Endothelial cell of umbilical vein (primary cell): ENCODE results near the gene HECW1. TPM values are rescaled to one million over a fixed set of nuclear protein-coding genes. Genes with fewer than 3 reads are reported as not detected.

Source experiments
- BruUV-seq: library from RNA; stranded (reverse); fragments of 400-500 nt; replicated peaks from 2 replicates; lab custom pipeline; 2021; lab: Mats Ljungman, UMichigan
- CTCF ChIA-PET: fragments of 300-600, 350-600 bp; sonication (Branson Sonifier 250); formaldehyde crosslinking; loops from one replicate; lab custom pipeline; 2021; ENCODE audit warnings: antibody characterized with exemption, inconsistent platforms; lab: Charles Lee
- POLR2A ChIA-PET: fragments of 300-600, 350-600 bp; sonication (Branson Sonifier 250); formaldehyde crosslinking; loops from one replicate; lab custom pipeline; 2021; ENCODE audit warnings: antibody characterized with exemption, inconsistent platforms; lab: Charles Lee
- DNase-seq: peaks from one replicate; pipeline ENCODE4 v3.0.0-alpha.2; 2011; ENCODE audit warnings: low read depth, low spot score
- FAIRE-seq: peaks from 2 replicates; lab custom pipeline; 2011; peaks lifted over from hg19 to GRCh38; lab: Jason Lieb, UNC
- H2AFZ ChIP-seq: 2 replicates; pipeline ENCODE4 v1.6.0; 2012; ENCODE audit warnings: low read depth, low read length, control low read depth, inconsistent platforms
- H3K27ac ChIP-seq: 2 replicates; pipeline ENCODE4 v1.5.1; 2011; ENCODE audit warnings: low read depth, mild to moderate bottlenecking, control low read depth, low read length, moderate library complexity; ENCODE audit not compliant: insufficient read depth
- H3K27me3 ChIP-seq, 2 experiments: 2 replicates each; pipeline versions ENCODE4 v1.6.0 to v1.6.1; 2011; ENCODE audit warnings: low read length in 2 of 2, mixed read lengths in 1 of 2; ENCODE audit not compliant: control insufficient read depth in 2 of 2, insufficient read depth in 2 of 2
- H3K36me3 ChIP-seq, 2 experiments: 2 replicates in 1 of 2; 3 replicates in 1 of 2; pipeline ENCODE4 v1.5.1; 2011; ENCODE audit warnings: low read length in 2 of 2, mild to moderate bottlenecking in 1 of 2, moderate library complexity in 1 of 2; ENCODE audit not compliant: control insufficient read depth in 2 of 2, insufficient read depth in 2 of 2; ENCODE audit errors: extremely low read depth in 1 of 2
- H3K4me1 ChIP-seq: 3 replicates; pipeline ENCODE4 v1.5.1; 2011; ENCODE audit warnings: mild to moderate bottlenecking, low read length; ENCODE audit not compliant: control insufficient read depth, insufficient read depth; ENCODE audit errors: extremely low read depth
- H3K4me2 ChIP-seq: 2 replicates; pipeline ENCODE4 v1.6.1; 2011; ENCODE audit warnings: low read length, control low read depth, mixed read lengths; ENCODE audit not compliant: insufficient read depth
- H3K4me3 ChIP-seq, 3 experiments: fragments of 200-600 bp in 1 of 3; sonication (generic), shearing (Covaris generic) in 1 of 3; replicated peaks in 1 of 3; 2 replicates each; pipeline ENCODE4 v1.5.1; 2011 to 2016; ENCODE audit warnings: control low read depth in 3 of 3, low read length in 3 of 3, mild to moderate bottlenecking in 2 of 3, inconsistent platforms in 1 of 3, low read depth in 1 of 3, moderate library complexity in 1 of 3; ENCODE audit not compliant: insufficient read depth in 1 of 3
- H3K79me2 ChIP-seq: 2 replicates; pipeline ENCODE4 v1.6.0; 2012; ENCODE audit warnings: low read length, inconsistent platforms; ENCODE audit not compliant: control insufficient read depth, insufficient read depth
- H3K9ac ChIP-seq: replicated peaks from 2 replicates; pipeline ENCODE3; 2011; ENCODE audit warnings: low read length, control low read depth; ENCODE audit not compliant: insufficient read depth; ENCODE audit errors: extremely low read depth
- H3K9me1 ChIP-seq: replicated peaks from 3 replicates; pipeline ENCODE4 v1.6.0; 2011; ENCODE audit warnings: mild to moderate bottlenecking, low read length; ENCODE audit not compliant: control insufficient read depth, insufficient read depth; ENCODE audit errors: extremely low read depth
- H3K9me3 ChIP-seq: replicated peaks from 2 replicates; pipeline ENCODE4 v1.5.1; 2012; ENCODE audit warnings: low read length, inconsistent platforms; ENCODE audit not compliant: control insufficient read depth, insufficient read depth
- H4K20me1 ChIP-seq: replicated peaks from 2 replicates; pipeline ENCODE3; 2011; ENCODE audit warnings: mild to moderate bottlenecking, low read length; ENCODE audit not compliant: control insufficient read depth, insufficient read depth; ENCODE audit errors: extremely low read depth
- CTCF ChIP-seq, 2 donors: IDR thresholded peaks; 1 replicate in 1 of 2; 2 replicates in 1 of 2; pipeline ENCODE4 v1.5.1; 2011; ENCODE audit warnings: low read length in 2 of 2, mild to moderate bottlenecking in 2 of 2, moderate library complexity in 2 of 2, control low read depth in 1 of 2, inconsistent platforms in 1 of 2, low read depth in 1 of 2; ENCODE audit not compliant: insufficient read depth in 1 of 2; ENCODE audit errors: extremely low read depth in 1 of 2
- EZH2 ChIP-seq: IDR thresholded peaks from 2 replicates; pipeline ENCODE4 v1.6.1; 2012; ENCODE audit warnings: borderline replicate concordance, low read depth, mild to moderate bottlenecking, moderate library complexity, low read length, inconsistent platforms; ENCODE audit not compliant: severe bottlenecking
- FOS ChIP-seq: IDR thresholded peaks from 2 replicates; pipeline ENCODE4 v1.6.1; 2011; ENCODE audit warnings: mild to moderate bottlenecking, low read length, moderate library complexity, borderline replicate concordance; ENCODE audit not compliant: insufficient read depth
- GATA2 ChIP-seq: IDR thresholded peaks from 2 replicates; pipeline ENCODE4 v1.7.0; 2011; ENCODE audit warnings: low read depth, mild to moderate bottlenecking, moderate library complexity, mixed read lengths, low read length; ENCODE audit not compliant: insufficient read length, insufficient read depth
- JUN ChIP-seq: IDR thresholded peaks from 2 replicates; pipeline ENCODE4 v1.6.1; 2011; ENCODE audit warnings: borderline replicate concordance, low read depth; ENCODE audit not compliant: insufficient read length, insufficient read depth
- MAX ChIP-seq: IDR thresholded peaks from 2 replicates; pipeline ENCODE4 v1.6.1; 2011; ENCODE audit not compliant: insufficient read depth, insufficient read length
- MYC ChIP-seq: IDR thresholded peaks from one replicate; pipeline ENCODE4 v1.6.1; 2011; ENCODE audit warnings: mild to moderate bottlenecking, low read depth, low read length
- POLR2A ChIP-seq: IDR thresholded peaks from 2 replicates; pipeline ENCODE4 v1.6.1; 2012; ENCODE audit warnings: low read depth, mild to moderate bottlenecking, control low read depth, low read length
- POLR2AphosphoS5 ChIP-seq: IDR thresholded peaks from 2 replicates; pipeline ENCODE4 v1.6.1; 2012; ENCODE audit warnings: low read depth, mild to moderate bottlenecking, control low read depth, low read length, moderate library complexity; ENCODE audit not compliant: insufficient read depth
- dilution Hi-C: fragments of 300-500 bp; cut with MboI; formaldehyde crosslinking; loops from one replicate; pipeline ENCODE4 v1.15.0; 2019; ENCODE audit warnings: low sequenced_read_pairs; ENCODE audit not compliant: extremely low pct_ligation_motif_present
- intact Hi-C: fragments of 100-400 bp; cut with micrococcal nuclease; formaldehyde crosslinking; loops from one replicate; pipeline ENCODE4 v1.10.0; 2022
- polyA plus RNA-seq, 4 experiments: library from polyadenylated mRNA; depleted of rRNA in 3 of 4; stranded (reverse) in 3 of 4; unstranded in 1 of 4; fragments of >200 nt; gene quantifications; 2 replicates each; pipeline versions ENCODE4 v1.2.1 to v1.2.3, GENCODE V29; 2011 to 2012; ENCODE audit warnings: missing spikeins in 1 of 4
- total RNA-seq: library from RNA; stranded (reverse); gene quantifications from 2 replicates; pipeline ENCODE4 v1.2.3, GENCODE V29; 2021

The HECW1 gene
- total and polyA plus RNA-seq, 2 donors (not counting 3 experiments of a cell fraction or from before 2014, with no cell fraction given) = not detected

GRCh38 chr7:43496596-43496995, 384.1 kb downstream of the HECW1 start:
- H3K9me3 ChIP-seq = no peaks in the 10 kb centered on the region
- H3K27me3 ChIP-seq = peaks cover 0 to 7% of the 10 kb centered on the region in 2 experiments
- no peaks in the 10 kb centered on the region for H3K36me3 ChIP-seq
- DNase-seq = no peak
- no peak overlapping the region for H2AFZ ChIP-seq
- no peaks in the 10 kb centered on the region for H4K20me1 ChIP-seq
- H3K4me1 ChIP-seq = no peaks in the 10 kb centered on the region
- ChIA-PET POLR2A (no interaction called here), CTCF (no interaction called here)
- TF ChIP-seq POLR2AphosphoS5 (no peak), CTCF (IDR thresholded peaks at IDR 0.05; ENCODE audit: extremely low read depth in 1 of 2, insufficient read depth in 1 of 2, low read depth in 1 of 2, low read length in 2 of 2) (no peak), MAX (no peak), JUN (no peak), GATA2 (no peak), FOS (no peak), EZH2 (no peak), MYC (no peak), POLR2A (no peak)
- H3K4me3 ChIP-seq = no peak overlapping the region
- no peaks in the 10 kb centered on the region for H3K79me2 ChIP-seq
- H3K4me2 ChIP-seq = no peak overlapping the region
- intact Hi-C loops = no loop called here
- H3K9me1 ChIP-seq = no peaks in the 10 kb centered on the region
- H3K9ac ChIP-seq = no peak overlapping the region
- dilution Hi-C loops = no loop called here
- no peak overlapping the region for H3K27ac ChIP-seq
- no TSS peak for BruUV-seq
- no peak for FAIRE-seq
